Fibroblast of pulmonary artery (primary cell): ENCODE results near the gene MRGPRG.
A peak's percentile ranks its signal among the peaks of the same experiment; 100 is the strongest.

Source experiments
- DNase-seq: peaks from one replicate; pipeline ENCODE4 v3.0.0-alpha.2; 2010; ENCODE audit warnings: low read depth
- H3K4me3 ChIP-seq: replicated peaks from 2 replicates; pipeline ENCODE4 v1.5.1; 2011; ENCODE audit warnings: low read depth, mild to moderate bottlenecking, control low read depth, low read length, moderate library complexity
- CTCF ChIP-seq: IDR thresholded peaks from 2 replicates; pipeline ENCODE4 v1.5.1; 2011; ENCODE audit warnings: mild to moderate bottlenecking, control low read depth, low read length, inconsistent platforms; ENCODE audit errors: missing control alignments

MRGPRG gene

GRCh38 chr11:3208272-3208671 is 10.3 kb downstream of the MRGPRG start:
- no peak for TF ChIP-seq CTCF
- DNase-seq: no peak
- H3K4me3 ChIP-seq: no peak overlapping the region

GRCh38 chr11:3207526-3208189 is 11.0 kb downstream of the MRGPRG start:
- DNase-seq: no peak
- no peak overlapping the region for H3K4me3 ChIP-seq
- no peak for TF ChIP-seq CTCF

GRCh38 chr11:3206922-3207204 is 11.8 kb downstream of the MRGPRG start:
- DNase-seq: no peak
- no peak for TF ChIP-seq CTCF
- H3K4me3 ChIP-seq: no peak overlapping the region

- no peak for DNase-seq
- no peak for TF ChIP-seq CTCF
- H3K4me3 ChIP-seq: no peak overlapping the region
Measured at GRCh38 chr11:3206156-3206921, 12.3 kb downstream of the MRGPRG start.

GRCh38 chr11:3205261-3206155 is 13.1 kb downstream of the MRGPRG start:
- DNase-seq: peak; percentile 17
- no peak overlapping the region for H3K4me3 ChIP-seq
- no peak for TF ChIP-seq CTCF

GRCh38 chr11:3204141-3205015 is 14.2 kb downstream of the MRGPRG start:
- no peak for DNase-seq
- no peak overlapping the region for H3K4me3 ChIP-seq
- no peak for TF ChIP-seq CTCF
